Left colon (tissue), 2 donors: ENCODE measurements around the gene TEP1. TPM values are rescaled to one million over a fixed set of nuclear protein-coding genes. Genes with fewer than 3 reads are reported as not detected.
"Not testable (repeated sequence)": the region's sequence is repeated elsewhere in the genome, so short reads cannot be mapped to it uniquely, and the experiment has no call there.

Experiments used
- ATAC-seq: fragments of 200-7000 bp; cut with Tn5 transposase; one replicate; pipeline ENCODE4 v1.9.1; 2020; ENCODE audit warnings: mild to moderate bottlenecking, moderate library complexity
- DNase-seq, 2 donors: peaks; one replicate each; pipeline ENCODE4 v3.0.0-alpha.2; 2020
- intact Hi-C, 2 donors: fragments of 100-400 bp; cut with DNase I in 1 of 2; cut with micrococcal nuclease in 1 of 2; formaldehyde crosslinking; loops; one replicate each; pipeline versions ENCODE4 v1.11.2 to v1.14.0; 2022; cut with DNase I, micrococcal nuclease
- total RNA-seq, 2 donors: library from RNA; stranded (reverse); fragmentation: NEBNext Ultra II Directional; extraction: Animal tissue kit (Norgen Biotek cat#: 25700); gene quantifications; one replicate each; pipeline ENCODE4 v1.2.1, GENCODE V29; 2021
- donor health status: DM: no; HTN: no; CAD: no.
- donor health status: DM: yes; HTN: yes; CAD: no.

Gene TEP1
- total RNA-seq, 2 donors from 2014 or later, result 72.1 to 74.3 TPM

GRCh38 chr14:20365928-20366327 lies 47.4 kb downstream of the TEP1 start:
- no peak for ATAC-seq
- no peak for DNase-seq
- intact Hi-C loops, result no loop called here

- DNase-seq, intact Hi-C loops: not testable (repeated sequence)
- ATAC-seq, result peak; percentile 52
Measured at GRCh38 chr14:20358474-20358873, 54.8 kb downstream of the TEP1 start.

- DNase-seq (no peak), ATAC-seq (no peak)
- intact Hi-C loops, result no loop called here
Measured at GRCh38 chr14:20356422-20356821, 56.9 kb downstream of the TEP1 start.

- intact Hi-C loops, result no loop called here
- no peak for DNase-seq
- ATAC-seq, result peak; percentile 33
Measured at GRCh38 chr14:20350860-20351259, 62.4 kb downstream of the TEP1 start.

- intact Hi-C loops, result no loop called here
- DNase-seq (no peak), ATAC-seq (no peak)
Measured at GRCh38 chr14:20350282-20350681, 63.0 kb downstream of the TEP1 start.

GRCh38 chr14:20347747-20348146 lies 65.6 kb downstream of the TEP1 start:
- DNase-seq, result no peak
- ATAC-seq, result no peak
- intact Hi-C loops, result loop anchor here in 1 of 2 donors (10.0 kb wide), 1 partner anchor 107 kb away; the partner anchor contains the start of genes APEX1 and OSGEP

GRCh38 chr14:20346713-20347112 lies 66.6 kb downstream of the TEP1 start:
- DNase-seq (no peak), ATAC-seq (no peak)
- intact Hi-C loops, result loop anchor here in 1 of 2 donors (10.0 kb wide), 1 partner anchor 108 kb away; the partner anchor contains the start of genes APEX1 and OSGEP

- DNase-seq (no peak), ATAC-seq (no peak)
- intact Hi-C loops, result loop anchor here in 1 of 2 donors (10.0 kb wide), 1 partner anchor 109 kb away; the partner anchor contains the start of genes APEX1 and OSGEP
Measured at GRCh38 chr14:20345366-20345765, 67.9 kb downstream of the TEP1 start.

- intact Hi-C loops, result loop anchor here in 1 of 2 donors (5.0 to 10.0 kb wide), 2 partner anchors 111 to 338 kb away; partner anchors contain the start of genes APEX1, OSGEP and RNASE4
- no peak for ATAC-seq
- DNase-seq, result no peak
Measured at GRCh38 chr14:20343862-20344220, 69.5 kb downstream of the TEP1 start.

GRCh38 chr14:20343092-20343861 lies 70.0 kb downstream of the TEP1 start, which contains the start of gene PARP2:
PARP2 (plus strand) TSS chr14:20343635; CDS start chr14:20343642, 7 bp downstream.
- DNase-seq (peak; percentile 95 to 98), ATAC-seq (peak; percentile 91)
- intact Hi-C loops, result loop anchor here in 1 of 2 donors (5.0 to 10.0 kb wide), 2 partner anchors 112 to 339 kb away; partner anchors contain the start of genes APEX1, OSGEP and RNASE4

- intact Hi-C loops, result loop anchor here in 1 of 2 donors (5.0 to 10.0 kb wide), 2 partner anchors 113 to 341 kb away; partner anchors contain the start of genes APEX1, OSGEP and RNASE4
- ATAC-seq (no peak), DNase-seq (no peak)
Measured at GRCh38 chr14:20341646-20342045, 71.7 kb downstream of the TEP1 start.

GRCh38 chr14:20341032-20341431 lies 72.3 kb downstream of the TEP1 start:
- intact Hi-C loops, result loop anchor here in 1 of 2 donors (5.0 to 10.0 kb wide), 2 partner anchors 114 to 341 kb away; partner anchors contain the start of genes APEX1, OSGEP and RNASE4

GRCh38 chr14:20334017-20334416 lies 79.3 kb downstream of the TEP1 start:
- DNase-seq, result no peak
- no peak for ATAC-seq
- intact Hi-C loops, result no loop called here

More at GRCh38 chr14:20341032-20341431, 72.3 kb downstream of the TEP1 start:
- ATAC-seq, DNase-seq: not testable (repeated sequence)

- intact Hi-C loops, result no loop called here
- ATAC-seq, result no peak
- no peak for DNase-seq
Measured at GRCh38 chr14:20333494-20333841, 79.8 kb downstream of the TEP1 start.

GRCh38 chr14:20332788-20333493 lies 80.4 kb downstream of the TEP1 start, which contains the start of gene CCNB1IP1:
CCNB1IP1 (minus strand) TSS chr14:20333279; CDS start chr14:20316523, 16,756 bp downstream.
- intact Hi-C loops, result no loop called here
- ATAC-seq (peak; percentile 98), DNase-seq (peak; percentile 55 to 67)

- ATAC-seq (peak; percentile 70), DNase-seq (peak in 1 of 2 donors; percentile 28)
- intact Hi-C loops, result no loop called here
Measured at GRCh38 chr14:20332431-20332787, 80.9 kb downstream of the TEP1 start.

GRCh38 chr14:20331053-20331613 lies 82.2 kb downstream of the TEP1 start:
- intact Hi-C loops, result no loop called here
- no peak for ATAC-seq
- no peak for DNase-seq

GRCh38 chr14:20329355-20329754 lies 83.9 kb downstream of the TEP1 start:
- intact Hi-C loops, result loop anchor here in 1 of 2 donors (5.0 kb wide), 1 partner anchor 278 kb away; no protein-coding TSS in a partner anchor
- ATAC-seq, result no peak

GRCh38 chr14:20328705-20329104 lies 84.6 kb downstream of the TEP1 start:
- DNase-seq, result no peak
- intact Hi-C loops, result loop anchor here in 1 of 2 donors (5.0 kb wide), 1 partner anchor 279 kb away; no protein-coding TSS in a partner anchor
- ATAC-seq, result no peak

More at GRCh38 chr14:20329355-20329754, 83.9 kb downstream of the TEP1 start:
- no peak for DNase-seq
